NCI-H187 treated with DMSO at 0.1 percent for 48 hours (cell line): ENCODE measurements around the gene PSTPIP1.

Source experiments
- DNase-seq: peaks from one replicate; lab custom pipeline; 2025; lab: John Stamatoyannopoulos, UW

PSTPIP1 gene

DNA sequence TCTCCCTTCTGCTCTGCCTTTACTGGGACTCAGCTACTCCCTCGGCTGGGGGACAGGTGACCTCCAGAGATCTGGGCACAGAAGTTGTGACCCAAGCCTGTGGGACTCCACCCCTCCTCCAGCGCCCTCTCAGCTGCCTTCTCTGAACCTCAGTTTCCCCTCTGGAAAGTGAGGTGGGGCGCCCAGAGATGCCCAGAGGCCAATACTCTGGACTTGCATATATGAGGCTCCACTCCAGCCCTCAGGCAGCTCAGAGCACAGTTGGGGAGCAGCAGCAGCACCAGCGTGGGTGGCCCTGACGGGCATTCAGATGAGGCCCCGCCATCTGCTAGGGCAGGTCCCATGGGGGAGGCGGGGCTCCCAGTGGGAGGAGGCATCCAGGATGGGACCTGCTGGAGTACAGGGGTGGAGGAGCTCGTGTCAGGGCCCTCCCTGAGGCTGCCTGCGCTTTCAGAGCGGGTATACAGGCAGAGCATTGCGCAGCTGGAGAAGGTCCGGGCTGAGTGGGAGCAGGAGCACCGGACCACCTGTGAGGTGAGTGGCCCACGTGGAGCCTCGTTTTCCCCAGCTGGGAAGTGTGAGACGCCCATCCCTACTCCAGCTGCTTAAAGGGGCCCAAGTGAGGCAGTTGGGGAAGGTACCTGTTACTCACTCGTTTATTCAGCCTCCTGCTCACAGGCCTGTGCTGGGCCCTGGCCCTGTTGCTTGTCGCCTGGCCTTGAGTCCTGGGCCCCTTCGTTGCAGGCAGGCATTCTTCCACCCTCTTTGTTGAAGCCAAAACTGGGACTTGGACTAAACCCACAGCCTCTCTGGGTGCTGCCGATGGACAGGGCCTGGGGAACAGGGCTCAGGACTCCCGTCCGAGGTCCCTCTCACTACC is 35.4 kb downstream of the PSTPIP1 start:
- DNase-seq: no peak

DNA sequence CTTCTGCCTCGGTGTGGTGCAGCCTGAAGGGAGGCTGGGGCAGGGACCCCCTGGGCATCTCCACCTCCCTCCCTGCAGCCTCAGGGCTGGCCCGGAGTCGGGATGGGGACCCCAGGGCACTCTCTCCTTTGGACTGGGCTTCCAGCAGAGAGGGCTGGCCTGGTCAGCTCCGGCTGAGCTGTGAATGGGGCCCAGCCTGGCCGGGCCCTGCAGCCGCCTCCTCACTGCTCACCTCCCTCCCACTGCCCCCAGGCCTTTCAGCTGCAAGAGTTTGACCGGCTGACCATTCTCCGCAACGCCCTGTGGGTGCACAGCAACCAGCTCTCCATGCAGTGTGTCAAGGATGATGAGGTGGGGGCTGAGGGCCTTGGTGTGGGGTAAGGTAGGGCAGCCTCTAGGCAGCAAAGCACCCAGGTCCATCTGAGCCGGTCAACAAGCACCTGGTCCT is 36.0 kb downstream of the PSTPIP1 start:
- DNase-seq: no peak

DNA sequence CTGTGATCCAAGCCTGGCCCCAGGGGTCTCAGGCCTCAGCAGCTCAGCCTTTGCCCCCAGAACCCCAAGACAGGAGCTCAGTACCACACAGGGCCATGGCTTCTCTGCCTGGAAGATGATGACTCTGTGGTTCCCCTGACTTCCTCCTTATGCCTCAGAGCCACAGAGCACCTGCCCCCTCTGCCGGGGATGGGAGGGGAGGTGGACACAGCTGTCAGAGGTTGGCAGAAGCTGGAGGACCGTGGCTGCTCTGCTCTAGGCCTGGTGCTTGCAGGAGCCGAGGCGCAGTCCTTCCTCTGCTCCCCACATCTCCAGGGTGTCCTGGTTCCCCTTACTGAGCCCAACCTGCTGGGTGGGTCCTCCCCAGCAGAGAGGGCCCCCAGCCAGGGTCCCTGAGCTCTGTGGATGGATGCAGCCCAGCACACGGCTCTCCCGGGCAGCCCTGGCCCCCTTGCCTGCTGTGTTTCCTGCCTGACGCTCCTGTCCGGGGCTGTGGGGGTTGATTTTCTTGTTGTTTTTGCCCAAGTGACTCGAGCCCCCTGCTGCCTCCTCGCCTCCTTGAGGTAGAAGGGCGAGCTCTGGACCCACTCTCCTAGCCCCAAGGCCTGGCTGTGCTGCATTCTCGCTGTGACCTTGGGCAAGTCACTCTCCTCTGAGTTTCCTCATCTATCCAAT is 36.6 kb downstream of the PSTPIP1 start:
- DNase-seq: no peak

DNA sequence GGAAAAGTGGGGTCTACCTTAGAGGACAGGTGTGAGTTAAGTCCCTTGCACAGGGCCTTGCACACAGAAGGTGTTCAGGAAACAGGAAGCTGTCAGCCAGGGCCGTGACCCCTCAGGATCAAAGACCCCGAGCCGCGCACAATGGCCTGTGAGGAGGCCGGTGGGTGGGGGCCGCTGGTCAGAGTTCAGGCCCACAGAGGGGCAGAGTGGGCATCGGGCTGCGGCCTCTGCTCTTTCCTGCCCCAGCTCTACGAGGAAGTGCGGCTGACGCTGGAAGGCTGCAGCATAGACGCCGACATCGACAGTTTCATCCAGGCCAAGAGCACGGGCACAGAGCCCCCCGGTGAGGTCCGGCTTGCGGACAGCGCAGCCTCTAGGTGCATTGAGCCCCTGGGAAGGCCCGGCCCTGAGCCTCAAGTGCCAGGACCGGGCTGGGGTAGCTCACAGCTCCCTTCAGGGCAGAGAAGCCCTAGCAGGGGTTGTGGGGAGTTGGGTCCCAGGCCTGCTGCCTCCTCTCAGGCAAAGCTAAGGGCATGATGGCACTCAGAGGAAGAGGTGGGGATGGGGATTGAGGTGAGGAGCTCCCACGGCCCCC is 37.2 kb downstream of the PSTPIP1 start:
- DNase-seq: no peak

DNA sequence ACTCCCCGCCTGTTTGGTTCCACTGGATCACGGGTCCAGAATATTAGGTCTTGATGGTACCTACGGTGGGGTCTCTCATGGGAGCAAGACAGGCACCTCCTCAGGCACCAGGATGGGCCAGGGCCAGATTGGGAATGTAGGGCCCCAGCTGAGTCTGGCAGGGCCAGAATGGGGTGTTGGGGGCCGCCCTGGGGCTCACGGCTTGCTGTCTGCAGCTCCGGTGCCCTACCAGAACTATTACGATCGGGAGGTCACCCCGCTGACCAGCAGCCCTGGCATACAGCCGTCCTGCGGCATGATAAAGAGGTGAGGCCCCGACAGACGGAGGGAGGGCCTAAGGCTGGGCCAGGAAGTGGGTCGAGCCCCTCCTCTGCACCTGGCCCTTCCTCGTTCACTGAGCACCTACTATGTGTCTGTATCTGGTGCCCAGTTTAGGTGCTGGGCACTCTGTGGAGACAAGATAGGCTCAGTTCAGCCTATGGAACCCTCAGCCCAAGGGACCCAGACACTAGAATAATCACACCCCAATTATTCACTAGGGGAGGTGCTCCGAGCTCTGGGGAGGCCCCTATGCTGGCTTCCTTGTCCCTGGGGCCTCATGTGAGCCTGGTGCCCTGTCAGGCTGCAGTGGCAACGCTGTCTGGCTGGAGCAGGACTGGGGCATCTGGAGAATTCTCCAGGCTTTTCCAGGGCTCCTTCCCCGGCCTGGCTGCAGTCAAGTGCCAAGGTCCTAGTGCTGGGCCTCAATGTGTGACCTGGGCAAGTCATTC is 37.9 kb downstream of the PSTPIP1 start:
- no peak for DNase-seq

DNA sequence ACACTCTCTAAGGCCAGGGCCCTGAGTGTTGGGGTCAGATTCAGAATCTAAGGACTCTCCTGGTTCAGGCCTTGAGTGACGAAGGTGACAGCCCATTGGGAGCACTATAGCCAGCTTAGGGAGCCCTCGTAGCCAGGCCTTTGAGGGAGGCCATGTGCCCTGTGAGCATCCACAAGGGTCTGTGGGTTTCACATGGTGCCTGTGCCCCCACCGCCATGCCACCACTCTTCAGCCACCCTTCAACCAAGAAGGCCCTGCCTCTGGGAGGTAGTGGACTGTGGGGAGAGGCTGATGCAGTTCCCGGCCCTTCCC is 38.4 kb downstream of the PSTPIP1 start:
- DNase-seq: no peak

DNA sequence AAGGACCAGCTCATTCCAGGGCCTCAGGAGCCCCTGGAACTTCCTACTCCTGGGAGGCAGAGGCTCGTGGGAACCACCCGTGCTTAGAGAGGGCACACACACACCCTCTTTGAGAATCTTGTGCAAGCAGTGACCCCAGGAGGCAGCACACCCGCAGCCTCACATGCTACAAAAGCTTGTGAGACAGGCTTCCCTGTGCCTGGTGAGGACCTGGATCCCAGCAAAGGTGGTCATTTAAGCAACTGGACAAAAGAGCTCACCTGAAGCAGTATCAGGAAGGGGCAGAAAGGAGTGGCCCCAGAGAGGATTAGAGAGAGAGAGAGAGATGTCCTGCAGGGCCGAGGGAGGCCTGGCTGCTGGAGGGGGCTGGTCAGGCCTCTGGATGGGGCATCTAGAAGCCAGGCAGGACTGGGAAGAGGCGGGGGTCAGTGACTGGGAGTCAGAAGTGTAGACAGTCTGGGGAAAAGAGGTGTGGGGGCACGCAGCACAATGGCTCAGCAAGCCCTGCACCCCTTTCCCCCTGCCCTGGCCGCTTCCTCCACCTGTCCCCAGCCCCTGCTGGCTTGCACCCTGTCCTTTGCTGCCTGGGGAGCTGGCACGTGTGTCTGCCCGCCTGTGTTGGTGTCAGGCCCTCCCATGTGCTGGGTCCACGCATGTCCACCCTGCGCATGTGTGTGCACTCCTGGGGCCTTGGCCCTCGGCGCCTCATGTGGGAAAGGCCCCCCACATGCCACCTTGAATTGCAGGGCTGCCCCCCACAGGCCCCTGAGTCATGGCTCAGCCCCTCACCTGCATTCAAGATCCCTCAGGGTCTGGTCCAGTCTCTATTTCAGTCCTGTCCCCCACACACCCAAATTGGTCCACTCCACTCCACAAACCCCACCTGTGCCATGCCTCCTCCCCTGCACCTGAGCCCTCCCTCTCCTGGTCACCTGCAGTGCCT is 39.1 kb downstream of the PSTPIP1 start:
- no peak for DNase-seq

DNA sequence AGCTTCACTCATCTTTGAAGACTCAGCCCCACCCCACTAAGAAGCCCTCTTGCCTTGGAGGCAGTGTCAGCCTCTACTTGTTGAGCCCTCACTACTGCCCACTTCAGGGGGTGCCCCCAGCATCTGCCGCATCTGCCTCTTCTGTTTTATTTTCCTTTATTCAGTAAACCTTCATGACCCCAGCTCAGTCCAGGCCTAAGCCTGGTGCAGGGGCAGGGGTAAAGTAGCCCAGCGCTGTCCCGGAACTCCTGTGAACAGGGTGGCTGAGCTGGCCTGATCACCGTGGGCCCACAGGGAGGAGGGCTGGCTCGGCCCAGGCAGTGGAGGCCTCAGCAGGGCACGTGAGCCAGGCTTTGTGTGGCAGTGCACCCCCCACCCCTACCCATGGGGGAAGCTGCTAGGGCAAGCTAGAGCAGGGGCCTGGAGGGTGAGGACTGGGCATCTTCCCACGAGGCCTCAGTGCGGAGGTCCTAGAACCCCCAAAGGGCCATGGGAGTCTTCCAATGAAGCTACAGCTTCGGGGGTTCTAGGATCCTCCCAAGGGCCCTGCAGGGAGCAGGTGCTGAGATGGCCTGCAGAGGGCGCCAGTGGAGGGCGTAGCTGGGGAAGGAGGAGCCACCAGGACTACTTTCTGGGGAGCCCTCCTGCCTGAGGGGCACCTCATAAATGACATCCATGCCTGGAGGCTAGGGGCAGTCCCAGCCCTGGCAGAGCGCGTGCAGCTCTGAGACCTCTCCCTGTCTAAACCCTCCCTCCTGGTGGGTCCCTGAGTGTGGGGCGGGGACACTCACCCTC is 40.0 kb downstream of the PSTPIP1 start:
- DNase-seq: no peak

DNA sequence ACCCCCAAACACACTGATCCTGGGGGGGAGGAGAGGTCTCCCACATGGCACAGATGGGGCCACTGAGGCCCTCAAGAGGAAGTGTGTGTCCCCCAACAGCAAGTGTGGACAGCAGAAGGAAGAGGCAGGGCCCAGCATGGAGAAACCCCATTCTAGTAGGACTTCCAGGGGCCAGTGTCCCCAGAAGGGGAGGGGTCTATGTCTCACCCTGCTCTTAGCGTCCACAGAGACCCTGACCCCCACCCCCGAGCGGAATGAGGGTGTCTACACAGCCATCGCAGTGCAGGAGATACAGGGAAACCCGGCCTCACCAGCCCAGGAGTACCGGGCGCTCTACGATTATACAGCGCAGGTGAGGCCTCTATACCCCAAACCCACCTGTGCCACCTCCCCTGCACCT is 40.7 kb downstream of the PSTPIP1 start:
- DNase-seq: no peak

DNA sequence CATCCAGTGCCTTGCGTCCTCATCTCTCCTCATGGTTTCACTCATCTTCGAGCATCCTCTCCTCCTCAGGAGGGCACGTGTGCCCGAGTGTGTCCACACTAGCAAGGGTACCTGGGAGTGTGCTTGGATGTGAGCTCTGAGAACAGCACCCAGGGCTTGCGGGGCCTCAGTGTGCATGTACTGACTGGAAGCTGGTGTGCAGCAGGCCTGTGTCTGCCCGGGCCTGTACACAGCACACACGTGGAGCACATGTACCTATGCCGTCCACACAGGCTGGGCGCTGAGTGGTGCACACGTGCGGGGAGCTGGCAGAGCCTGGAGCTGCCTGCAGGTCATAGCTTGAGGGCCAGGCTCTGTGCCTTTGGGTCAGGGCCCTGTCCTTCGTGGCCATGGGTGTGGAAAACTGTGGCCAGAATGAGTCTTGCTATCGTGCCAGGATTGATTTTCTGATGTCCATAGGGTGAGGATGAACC is 41.1 kb downstream of the PSTPIP1 start:
- no peak for DNase-seq

DNA sequence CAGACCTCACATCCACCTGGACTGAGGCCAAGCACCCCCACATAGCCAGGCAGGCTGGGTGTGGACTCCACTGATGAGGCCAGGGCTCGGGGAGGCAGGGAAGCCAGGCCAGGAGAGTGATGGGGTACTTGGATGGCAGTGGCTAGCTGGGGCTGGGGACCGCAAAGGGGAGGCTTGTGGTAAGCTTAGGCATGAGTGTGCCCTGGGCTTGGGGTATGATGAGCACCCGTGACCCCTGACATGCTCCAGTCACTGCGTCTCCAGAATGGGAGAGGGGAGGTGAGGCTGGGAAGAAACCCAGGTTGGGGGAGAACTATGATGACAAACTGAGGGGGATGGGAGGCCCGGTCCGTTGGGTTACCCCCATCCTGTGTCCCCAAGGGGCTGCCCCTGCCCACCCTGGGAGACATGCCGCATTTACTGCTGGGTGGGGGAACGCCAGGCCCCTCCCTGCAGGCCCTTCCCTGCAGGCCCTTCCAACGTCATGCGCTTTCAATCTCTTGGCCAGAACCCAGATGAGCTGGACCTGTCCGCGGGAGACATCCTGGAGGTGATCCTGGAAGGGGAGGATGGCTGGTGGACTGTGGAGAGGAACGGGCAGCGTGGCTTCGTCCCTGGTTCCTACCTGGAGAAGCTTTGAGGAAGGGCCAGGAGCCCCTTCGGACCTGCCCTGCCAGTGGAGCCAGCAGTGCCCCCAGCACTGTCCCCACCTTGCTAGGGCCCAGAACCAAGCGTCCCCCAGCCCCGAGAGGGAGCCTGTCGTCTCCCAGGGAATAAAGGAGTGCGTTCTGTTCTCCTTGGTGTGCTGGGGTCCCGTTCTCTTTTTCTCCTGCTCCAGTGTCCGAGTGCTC is 41.8 kb downstream of the PSTPIP1 start:
- DNase-seq: no peak

DNA sequence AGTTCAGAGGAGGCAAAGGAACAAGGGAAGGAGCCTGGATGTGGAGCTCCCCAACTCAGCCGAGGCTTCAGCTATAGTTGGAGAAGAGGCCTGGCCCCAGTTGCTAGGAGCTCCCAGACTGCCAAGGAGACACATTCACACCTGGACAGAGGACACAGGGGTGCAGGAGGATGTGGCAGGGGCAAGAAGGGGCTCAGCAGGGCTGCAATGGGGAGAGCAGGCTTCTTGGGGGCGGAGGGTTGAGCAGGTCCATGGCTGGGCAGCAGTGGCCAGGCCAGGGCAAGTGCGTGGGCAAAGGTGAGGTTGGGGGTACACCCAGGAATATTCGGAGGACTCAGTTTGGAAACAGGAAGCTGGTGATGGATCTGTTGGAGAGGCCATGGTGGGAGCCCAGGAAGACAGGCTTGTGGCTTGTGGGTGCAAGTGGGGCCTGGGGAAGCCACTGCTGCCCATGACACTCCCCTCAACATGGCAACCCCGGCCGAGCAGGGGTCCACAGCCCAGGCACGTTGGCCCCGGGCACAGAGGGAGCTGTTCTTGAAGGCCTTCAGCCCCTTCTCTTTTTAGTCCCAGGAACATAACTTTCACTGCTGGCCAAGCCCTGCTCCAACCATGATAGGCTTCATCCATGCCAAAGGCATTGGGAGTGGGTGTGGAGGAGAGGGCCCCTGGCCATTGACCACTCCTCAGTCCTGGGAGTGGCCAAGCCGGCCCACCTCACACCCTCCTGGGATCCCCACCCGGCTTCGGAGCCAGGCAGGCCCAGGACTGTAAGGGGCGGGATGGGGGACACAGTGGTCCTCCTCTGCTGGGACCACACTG is 42.7 kb downstream of the PSTPIP1 start:
- DNase-seq: no peak

DNA sequence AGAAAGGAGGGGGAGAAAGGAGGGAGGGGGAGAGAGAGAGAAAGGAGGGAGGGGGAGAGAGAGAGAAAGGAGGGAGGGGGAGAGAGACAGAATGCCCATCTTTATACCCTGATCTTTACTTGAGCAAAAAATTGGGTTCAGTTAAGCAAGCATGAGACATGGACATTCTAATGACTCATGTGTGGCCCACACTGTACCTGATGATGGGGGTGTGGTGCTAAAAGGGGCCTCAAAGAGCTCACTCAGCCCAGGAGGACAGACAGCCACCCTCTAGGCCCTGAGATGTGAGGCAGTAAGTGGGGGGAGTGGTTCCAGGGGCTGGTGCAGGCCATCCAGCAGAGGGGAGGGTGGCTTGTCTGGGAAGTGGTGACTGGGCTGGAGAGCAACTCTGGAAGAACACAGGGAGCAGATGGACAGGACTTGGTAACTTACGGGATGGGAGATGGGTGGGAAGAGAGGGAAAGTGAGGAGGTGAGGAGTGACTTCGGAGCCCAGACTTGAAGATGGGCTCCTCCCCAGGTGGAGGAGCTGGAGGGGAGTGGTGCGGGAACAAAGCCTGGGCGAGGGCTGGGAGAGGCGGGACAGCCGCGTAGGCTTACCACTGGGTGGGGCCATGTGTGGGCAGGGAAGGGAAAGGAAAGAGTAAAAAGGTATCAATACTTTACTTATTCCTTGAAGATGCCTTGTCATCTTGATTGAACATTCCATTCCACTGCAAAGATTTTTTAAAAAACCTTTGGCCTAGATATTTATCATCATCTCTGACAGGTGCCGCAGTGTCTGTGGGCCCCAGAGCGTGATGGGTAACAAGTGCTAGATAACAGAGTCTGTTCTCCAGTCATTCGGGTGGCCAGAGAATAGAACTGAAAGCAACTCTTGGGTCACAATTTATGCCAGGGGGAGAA is 43.6 kb downstream of the PSTPIP1 start:
- DNase-seq: no peak

DNA sequence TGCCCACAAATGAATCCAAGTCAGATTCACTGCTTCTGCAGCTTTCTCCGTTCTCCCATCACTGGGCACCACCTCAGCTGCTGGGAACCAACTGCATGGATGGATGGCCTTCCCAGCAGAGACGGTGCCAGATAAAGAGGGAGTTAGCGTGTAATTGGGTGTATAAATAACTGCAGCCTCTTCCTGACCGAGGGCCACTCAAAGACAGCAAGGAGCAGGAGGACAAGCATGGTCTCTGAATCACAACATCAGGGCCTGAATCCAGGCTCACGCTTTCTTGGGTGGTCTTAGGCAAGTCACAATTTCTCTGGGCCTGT is 44.2 kb downstream of the PSTPIP1 start:
- DNase-seq: no peak

DNA sequence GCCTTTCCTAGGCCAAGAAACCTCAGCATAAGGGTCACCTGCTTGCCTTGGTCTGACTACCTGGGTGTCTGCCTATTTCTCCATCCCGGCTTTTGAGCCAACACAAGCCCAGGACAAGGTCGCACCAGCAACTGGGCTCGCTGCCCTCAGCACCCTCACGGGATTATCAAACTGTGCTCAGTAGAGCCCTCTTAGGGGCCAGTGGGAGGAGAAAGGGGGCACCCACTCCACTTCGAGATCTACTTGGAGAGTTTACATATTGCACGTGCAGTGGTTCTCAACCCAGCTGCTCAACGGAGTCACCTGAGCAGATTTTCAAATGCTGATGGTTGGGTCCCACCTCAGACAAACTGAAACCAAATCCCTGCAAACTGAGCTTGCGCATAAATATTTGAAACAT is 44.9 kb downstream of the PSTPIP1 start:
- DNase-seq: no peak

DNA sequence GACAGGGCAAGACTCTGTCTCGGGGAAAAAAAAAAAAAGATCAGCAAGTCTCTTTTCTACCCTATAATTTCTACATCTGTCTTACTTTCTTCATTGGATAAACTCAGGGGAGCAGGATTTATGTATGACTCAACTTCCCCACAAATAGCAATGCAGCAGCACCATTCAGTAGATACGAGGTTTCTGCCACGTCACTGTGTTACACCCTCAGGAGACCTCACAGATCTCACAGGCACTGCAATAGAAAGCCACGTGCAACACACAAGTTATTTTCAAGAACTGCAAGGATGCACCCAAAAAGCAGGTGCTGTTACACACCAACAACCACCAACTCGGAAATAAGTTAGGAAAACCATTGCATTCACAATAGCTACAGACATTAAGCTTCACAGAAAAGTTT is 45.7 kb downstream of the PSTPIP1 start:
- no peak for DNase-seq

DNA sequence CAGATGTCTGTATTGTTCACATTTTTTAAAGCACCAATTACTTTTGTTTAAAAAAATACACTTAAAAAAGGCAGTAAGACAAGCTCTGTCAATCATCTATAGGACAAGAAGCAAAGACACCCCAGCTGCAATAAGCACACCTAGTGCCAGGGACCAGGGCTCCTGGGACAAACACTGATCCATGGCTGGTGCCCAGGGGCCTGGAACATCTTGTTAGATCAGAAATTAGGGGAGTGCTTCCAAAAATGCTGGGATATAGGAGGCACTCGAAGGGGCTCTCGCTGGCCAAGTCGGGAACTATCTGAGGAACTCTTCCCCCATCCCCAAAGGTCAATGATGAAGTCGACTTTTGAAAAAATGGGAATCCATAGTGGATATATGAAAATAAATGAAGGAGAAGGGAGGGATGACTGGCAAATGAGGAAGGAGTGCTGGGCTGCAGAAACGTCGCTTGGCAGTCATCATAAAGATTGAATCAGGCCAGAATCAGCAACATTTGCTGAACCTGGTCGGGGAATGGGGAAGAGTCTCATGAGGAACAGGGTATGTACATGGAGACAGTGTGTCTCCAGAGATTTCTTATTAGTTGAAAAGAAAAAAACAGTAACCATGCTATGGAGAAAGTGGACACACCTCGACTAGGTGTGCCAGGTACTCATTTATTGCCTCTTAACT is 47.5 kb downstream of the PSTPIP1 start:
- DNase-seq: no peak
